Measurements from ENCODE around the gene PTBP1.
"Not testable (repeated sequence)": the region's sequence is repeated elsewhere in the genome, so short reads cannot be mapped to it uniquely, and the experiment has no call there.

Gene PTBP1

DNA sequence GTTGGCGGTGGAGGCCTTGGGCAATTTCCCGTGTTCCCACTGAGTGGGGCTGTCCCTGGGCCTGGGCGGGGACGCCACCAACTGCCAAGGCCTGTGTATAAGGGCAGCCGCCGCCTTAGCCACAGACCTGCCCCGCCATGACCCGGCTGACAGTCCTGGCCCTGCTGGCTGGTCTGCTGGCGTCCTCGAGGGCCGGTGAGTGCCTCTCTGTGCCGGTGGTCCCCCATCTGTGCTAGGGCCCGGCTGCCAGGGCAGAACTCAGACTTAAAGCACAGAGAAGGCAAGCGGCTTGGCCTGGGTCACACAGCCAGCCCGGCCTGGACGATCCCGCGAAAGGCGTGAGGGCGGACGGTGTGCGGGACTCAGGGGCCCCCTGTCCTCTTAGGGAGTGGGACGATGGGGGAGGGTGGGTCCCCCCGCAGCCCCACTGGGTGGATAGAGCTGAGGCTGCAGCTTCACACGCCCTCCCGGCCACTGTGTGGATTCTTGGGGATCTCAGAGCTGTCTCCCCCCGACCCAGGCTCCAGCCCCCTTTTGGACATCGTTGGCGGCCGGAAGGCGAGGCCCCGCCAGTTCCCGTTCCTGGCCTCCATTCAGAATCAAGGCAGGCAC is 30.6 kb downstream of the PTBP1 start, which contains the start of gene AZU1:
Gene AZU1 (plus strand): TSS at position 128 of the 612 bp plus-strand sequence. CDS start 10 bp downstream, at position 138.
- no peak for DNase-seq (ENCODE audit: low read depth in 3 of 3)

DNA sequence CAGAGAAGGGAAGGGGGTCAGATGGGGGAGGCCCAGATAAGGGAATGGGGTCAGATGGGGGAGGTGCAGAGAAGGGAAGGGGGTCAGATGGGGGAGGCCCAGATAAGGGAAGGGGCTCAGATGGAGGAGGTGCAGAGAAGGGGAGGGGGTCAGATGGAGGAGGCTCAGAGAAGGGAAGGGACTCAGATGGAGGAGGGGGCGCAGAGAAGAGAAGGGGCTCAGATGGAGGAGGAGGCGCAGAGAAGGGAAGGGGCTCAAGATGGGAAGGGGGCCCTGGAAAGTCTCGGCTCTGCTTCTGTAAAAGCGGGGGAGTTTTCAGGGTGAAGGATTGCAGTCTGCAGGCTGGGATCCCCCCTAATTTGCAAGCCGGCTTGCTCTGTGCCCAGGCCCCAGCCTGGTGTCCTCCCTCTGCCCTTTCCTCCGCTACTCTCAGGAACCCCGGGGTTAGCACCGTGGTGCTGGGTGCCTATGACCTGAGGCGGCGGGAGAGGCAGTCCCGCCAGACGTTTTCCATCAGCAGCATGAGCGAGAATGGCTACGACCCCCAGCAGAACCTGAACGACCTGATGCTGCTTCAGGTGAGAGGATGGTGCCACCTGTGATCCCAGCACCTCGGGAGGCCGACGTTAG is 32.0 kb downstream of the PTBP1 start:
- DNase-seq (ENCODE audit: low read depth in 3 of 3): no peak

DNA sequence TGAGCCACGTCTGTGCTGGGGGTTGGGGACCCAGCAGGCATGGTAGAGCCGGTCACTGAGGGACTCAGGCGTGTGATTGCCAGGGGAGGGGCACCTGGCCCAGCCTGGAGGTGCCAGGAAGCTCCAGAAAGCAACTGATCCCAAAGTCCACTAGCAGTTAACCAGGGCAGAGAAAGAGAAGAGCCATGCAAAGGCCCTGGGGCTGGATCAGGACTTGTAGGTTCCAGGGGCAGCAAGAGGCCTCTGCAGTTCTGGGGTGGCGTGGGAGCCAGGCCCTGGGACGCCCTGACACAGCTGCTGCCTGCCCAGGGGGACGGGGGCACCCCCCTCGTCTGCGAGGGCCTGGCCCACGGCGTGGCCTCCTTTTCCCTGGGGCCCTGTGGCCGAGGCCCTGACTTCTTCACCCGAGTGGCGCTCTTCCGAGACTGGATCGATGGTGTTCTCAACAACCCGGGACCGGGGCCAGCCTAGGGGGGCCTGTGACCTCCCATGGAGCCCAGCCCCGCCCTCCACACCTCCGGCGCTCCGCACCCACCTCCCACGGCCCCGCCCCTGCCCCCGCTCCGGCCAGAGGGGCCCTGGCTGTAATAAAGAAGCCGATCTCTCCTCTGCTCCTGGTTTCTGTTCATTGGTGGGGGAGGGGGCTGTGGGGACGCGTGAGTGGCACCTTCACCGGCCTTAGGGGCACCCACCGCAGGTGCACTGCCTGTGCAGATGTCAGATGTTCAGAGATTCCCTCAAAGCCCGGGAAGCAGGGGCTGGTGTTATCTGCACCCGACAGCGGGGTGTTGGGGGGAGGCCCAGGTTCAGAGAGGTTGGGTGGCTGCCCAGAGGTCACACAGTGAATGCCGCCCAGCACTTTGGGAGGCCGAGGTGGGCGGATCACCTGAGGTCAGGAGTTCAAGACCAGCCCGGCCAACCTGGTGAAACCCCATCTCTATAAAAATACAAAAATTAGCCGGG is 34.4 kb downstream of the PTBP1 start:
- no peak for DNase-seq (ENCODE audit: low read depth in 3 of 3)

DNA sequence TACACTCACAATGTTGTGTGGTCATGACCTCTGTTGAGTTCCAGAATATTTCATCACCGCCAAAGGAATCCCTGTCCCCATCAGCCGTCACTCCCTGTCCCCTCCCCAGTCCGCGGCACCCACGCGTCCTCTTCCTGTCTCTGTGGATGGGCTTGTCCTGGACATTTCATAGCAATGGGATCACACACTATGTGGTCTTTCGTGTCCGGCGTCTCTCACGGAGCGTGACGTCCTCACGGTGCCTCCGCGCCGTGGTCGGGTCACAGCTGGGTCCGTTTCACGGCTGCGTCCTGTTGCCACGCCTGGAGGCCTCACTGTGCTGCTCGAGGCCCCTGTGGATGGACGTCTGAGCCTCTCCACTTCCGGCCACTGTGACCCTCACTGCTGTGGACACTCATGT is 37.0 kb downstream of the PTBP1 start:
- no peak for DNase-seq (ENCODE audit: low read depth in 3 of 3)

DNA sequence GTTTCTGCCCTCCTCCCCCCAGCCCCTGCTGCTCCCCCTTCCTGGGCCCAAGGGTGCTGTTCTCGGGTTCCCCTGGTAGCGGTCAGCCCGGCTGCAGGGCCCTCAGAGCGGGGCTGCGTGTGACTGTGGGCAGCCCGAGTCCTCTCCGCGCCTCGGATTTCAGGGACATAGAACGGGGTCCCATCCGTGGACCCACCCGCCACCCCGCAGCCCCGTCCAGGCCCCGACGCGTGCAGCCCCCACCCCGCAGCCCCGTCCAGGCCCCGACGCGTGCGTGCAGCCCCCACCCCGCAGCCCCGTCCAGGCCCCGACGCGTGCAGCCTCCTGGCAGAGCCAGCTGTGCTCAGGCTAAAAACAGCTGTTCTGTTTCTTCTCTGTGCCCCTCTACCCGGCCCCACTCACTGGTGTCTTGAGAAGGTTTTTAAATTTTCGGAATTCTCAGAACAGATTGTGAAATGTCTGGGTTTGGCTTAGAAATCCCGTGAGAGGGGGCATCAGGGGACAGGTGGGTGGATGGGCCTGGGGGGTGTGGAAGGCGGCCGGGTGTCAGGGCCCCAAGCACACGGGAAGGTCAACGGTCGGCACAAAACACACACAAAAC is 38.1 kb downstream of the PTBP1 start:
- no peak for DNase-seq (ENCODE audit: low read depth in 3 of 3)

DNA sequence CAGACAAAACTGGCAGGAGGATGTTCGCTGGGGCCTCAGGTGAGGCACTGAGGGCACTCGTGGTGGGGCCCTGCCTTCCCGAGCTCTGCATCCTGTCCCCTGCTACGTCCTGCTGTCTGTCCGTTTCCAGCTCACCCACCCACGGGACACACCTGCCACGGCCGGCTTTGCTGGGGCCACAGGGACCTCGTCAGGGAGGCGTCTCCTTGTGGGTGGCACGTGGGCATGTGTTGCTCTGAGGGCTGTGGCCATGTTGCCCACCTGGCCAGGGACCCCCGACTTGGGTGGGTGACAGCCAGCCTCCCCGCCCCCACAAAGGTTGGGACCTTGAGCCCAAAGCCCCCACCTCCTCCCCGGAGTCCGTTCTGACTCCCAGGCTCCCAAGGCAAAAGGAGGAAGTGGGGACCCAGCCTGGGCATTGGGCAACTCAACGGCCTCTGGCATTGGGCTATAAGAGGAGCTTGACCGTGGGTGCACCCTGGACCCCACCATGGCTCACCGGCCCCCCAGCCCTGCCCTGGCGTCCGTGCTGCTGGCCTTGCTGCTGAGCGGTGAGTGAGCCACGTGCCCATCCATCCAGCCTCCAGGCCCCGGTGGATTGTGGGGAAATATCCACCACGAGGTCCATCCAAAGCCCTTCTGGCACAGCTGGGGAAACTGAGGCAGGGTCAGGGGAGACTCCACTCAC is 43.4 kb downstream of the PTBP1 start, which contains the start of gene PRTN3:
Gene PRTN3 (plus strand): TSS at position 481 of the 688 bp plus-strand sequence. CDS start 10 bp downstream, at position 491.
- DNase-seq (ENCODE audit: low read depth in 3 of 3): no peak

DNA sequence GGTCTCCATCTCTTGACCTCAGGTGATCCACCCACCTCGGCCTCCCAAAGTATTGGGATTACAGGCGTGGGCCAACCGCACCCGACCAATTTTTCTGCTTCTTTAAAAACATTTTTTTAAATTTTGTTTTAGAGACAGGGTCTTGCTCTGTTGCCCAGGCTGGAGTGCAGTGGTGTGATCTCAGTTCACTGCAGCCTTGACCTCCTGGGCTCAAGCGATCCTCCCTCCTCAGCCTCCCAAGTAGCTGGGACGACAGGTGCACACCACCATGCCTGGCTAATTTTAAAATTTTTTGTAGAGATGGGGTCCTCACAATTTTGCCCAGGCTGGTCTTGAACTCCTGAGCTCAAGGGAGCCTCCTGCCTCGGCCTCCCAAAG is 45.5 kb downstream of the PTBP1 start:
- DNase-seq (ENCODE audit: low read depth in 3 of 3): not testable (repeated sequence)

DNA sequence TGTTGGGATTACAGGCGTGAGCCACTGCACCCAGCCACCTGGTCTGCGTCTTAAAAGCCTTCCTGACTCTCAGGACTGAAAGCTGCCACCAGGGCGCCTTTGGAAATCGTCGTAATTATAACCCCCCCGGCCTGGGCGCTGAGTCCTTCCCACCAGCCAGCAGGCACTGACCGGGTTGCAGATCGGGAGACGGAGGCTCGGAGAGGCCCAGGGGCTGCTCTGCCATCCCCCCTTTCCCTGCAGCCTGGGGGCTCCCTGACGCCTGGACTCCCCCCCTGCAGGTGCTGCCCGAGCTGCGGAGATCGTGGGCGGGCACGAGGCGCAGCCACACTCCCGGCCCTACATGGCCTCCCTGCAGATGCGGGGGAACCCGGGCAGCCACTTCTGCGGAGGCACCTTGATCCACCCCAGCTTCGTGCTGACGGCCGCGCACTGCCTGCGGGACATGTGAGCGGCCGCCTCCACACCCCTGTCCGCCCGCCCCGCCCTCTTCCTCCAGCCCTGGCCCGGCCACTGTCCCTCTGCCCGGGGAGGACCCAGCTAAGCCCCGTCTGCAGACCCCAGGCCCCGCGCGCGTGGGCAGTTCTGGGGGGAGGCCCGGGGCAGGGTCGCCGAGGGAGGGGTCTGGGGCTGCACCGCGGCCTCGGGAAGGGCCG is 46.1 kb downstream of the PTBP1 start:
- no peak for DNase-seq (ENCODE audit: low read depth in 3 of 3)

DNA sequence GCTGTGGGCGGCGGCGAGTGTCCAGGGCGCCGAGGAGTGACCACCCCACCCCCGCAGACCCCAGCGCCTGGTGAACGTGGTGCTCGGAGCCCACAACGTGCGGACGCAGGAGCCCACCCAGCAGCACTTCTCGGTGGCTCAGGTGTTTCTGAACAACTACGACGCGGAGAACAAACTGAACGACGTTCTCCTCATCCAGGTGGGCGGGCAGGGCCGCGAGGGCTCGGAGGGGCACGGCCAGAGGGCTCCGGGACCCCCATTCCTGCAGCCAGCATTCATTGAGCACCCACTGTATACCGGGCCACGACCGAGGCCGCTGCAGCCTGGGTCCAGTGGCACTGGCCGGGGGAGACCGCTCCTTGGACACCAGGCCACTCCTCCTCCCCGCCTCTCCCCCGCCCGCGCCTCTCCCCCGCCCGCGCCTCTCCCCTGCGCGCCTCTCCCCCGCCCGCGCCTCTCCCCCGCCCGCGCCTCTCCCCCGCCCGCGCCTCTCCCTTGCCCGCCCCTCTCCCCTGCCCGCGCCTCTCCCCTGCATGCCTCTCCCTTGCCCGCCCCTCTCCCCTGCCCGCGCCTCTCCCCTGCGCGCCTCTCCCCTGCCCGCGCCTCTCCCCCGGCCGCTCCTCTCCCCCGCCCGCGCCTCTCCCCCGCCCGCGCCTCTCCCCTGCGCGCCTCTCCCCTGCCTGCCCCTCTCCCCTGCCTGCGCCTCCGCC is 46.7 kb downstream of the PTBP1 start:
- DNase-seq (ENCODE audit: low read depth in 3 of 3): no peak

DNA sequence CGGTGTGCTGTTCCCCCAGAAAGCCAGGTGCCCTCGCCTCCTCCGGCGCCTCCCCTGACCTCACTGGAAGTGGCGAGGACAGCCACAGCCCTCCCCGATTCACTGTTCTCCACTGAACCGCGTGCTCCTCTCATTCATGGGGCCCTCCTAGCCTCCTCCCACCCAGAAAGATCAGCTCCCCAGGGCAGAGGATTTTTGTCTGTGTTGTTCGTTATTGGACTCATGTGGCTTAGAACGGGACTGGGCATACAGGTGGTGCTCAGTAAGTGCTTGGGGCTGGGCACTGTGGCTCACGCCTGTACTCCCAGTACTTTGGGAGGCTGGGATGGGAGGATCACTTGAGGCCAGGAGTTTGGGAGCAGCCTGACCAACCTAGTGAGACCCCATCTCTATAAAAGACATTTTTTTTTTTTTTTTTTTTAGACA is 47.3 kb downstream of the PTBP1 start:
- DNase-seq (ENCODE audit: low read depth in 3 of 3): no peak

DNA sequence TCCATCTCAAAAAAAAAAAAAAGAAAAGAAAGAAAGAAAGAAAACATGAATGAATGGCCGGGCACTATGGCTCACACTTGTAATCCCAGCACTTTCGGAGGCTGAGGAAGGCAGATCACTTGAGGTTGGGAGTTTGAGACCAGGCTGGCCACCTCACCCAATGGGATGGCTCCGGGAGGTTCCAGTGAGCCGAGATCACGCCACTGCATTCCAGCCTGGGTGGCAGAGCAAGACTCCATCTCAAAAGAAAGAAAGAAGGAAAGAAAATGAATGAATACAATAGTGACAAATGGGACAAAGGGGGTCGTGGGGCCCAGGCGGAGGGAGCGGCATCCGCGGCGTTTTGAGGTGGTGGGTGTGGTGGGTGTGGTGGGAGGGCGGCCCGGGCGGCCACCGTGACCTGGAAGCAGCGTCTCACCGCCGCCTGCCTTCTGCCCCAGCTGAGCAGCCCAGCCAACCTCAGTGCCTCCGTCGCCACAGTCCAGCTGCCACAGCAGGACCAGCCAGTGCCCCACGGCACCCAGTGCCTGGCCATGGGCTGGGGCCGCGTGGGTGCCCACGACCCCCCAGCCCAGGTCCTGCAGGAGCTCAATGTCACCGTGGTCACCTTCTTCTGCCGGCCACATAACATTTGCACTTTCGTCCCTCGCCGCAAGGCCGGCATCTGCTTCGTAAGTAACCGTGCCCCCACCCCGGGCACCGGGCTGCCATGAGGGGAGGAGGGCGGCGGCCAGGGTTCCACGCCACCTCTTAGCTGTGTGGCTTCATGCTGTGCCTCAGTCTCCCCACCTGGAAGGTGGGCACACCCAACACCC is 48.7 kb downstream of the PTBP1 start:
- no peak for DNase-seq (ENCODE audit: low read depth in 3 of 3)

DNA sequence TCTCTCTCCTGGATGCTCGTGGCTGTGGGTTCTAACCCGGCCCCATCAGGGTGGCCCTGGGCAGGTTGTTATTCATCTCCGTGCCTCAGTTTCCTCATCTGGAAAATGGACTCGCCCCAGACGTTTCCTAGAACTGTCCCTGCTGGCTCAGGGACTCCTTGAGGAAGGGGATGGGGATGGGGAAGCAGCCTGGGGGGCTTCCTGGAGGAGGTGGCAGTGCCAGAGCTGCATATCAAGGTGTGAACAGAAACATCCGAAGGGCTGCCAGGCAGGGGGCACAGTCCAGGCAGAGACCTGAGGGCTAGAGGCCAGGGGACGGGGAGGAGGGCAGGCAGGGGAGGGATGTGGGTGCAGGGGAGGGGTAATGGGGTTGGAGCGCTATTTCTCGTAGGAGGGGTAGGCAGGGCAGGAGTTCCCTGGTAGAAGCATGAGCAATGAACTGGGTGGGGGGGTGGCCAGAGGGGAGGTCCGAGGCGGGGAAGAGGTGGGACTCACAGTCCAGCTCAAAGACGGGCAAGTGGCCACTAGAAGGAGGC is 51.2 kb downstream of the PTBP1 start:
- DNase-seq (ENCODE audit: low read depth in 3 of 3): no peak

DNA sequence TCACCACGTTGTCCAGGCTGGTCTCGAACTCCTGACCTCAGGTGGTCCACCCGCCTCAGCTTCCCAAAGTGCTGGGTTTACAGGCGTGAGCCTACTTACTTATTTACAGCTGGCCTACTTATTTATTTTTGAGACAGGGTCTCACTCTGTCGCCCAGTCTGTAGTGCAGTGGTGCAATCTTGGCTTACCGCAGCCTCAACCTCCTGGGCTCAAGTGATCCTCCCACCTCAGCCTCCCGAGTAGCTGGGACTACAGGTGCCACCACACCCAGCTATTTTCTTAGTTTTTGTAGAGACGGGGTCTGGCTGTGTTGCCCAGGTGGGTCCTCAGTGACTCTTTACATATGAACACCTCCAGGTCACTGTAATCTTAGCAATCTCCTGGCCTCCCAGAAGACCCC is 51.9 kb downstream of the PTBP1 start:
- not testable (repeated sequence) for DNase-seq (ENCODE audit: low read depth in 3 of 3)

DNA sequence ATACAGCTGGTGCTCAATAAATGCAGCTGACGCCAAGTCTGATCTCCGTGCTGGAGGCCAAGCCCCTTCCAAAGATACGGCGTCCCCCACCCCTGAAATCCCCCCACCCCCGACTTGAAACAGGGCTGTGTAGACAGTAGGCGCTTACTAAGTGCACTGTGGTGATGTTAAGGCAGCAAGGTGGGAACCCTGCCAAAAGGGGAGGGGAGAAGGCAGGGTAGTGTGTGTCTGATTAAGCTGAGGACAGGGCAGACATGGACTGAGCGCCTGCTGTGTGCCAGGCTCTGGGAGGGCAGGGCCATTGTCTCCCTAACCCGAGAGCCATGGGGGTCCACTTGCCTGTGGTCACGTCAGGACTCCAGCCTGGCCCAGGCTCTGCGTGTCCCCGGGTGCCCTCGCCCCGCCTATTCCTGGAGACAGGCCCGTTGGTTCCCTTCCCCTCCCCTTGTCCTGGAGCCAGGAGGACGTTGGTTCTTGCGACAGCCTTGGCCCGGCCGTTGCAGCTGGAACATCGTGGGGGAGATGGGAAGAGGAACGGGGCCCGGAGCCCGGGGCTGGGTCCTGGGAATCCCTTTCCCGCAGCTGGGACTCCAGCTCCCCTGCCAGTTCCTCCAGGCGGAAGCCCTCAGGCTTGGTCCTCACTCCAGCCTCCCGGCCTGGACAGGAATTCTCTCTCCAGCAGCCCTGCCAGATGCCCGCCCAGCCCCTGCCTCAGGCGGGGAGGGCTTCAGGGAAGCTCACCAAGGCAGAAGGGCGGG is 53.1 kb downstream of the PTBP1 start:
- no peak for DNase-seq (ENCODE audit: low read depth in 3 of 3)

DNA sequence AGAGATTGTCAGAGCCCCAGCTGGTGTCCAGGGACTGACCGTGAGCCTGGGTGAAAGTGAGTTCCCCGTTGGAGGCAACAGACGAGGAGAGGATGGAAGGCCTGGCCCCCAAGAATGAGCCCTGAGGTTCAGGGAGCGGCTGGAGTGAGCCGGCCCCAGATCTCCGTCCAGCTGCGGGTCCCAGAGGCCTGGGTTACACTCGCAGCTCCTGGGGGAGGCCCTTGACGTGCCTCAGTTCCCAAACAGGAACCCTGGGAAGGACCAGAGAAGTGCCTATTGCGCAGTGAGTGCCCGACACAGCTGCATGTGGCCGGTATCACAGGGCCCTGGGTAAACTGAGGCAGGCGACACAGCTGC is 53.7 kb downstream of the PTBP1 start:
- DNase-seq (ENCODE audit: low read depth in 3 of 3): no peak

DNA sequence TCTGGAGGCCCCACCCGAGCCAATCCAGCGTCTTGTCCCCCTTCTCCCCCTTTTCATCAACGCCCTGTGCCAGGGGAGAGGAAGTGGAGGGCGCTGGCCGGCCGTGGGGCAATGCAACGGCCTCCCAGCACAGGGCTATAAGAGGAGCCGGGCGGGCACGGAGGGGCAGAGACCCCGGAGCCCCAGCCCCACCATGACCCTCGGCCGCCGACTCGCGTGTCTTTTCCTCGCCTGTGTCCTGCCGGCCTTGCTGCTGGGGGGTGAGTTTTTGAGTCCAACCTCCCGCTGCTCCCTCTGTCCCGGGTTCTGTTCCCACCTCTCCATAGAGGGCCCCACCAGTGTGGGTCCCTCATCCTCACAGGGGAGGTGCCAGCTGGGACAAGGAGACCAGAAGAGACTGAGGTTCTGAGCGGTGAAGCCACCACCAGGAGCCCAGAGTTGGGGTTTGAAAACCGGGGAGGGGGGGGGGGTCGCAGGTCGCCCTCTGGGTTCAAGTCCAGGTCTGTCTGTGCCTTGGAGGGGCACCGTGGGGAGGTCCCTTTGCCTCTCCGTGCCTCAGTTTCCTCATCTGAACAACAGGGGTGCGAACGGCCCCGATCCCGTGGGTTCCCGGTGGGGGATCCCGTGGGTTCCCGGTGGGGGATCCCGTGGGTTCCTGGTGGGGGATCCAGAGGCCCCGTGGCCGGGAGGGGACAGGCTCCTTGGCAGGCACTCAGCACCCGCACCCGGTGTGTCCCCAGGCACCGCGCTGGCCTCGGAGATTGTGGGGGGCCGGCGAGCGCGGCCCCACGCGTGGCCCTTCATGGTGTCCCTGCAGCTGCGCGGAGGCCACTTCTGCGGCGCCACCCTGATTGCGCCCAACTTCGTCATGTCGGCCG is 55.1 kb downstream of the PTBP1 start, which contains the start of gene ELANE:
Gene ELANE (plus strand): TSS at position 168 of the 878 bp plus-strand sequence. CDS start 26 bp downstream, at position 194.
- no peak for DNase-seq (ENCODE audit: low read depth in 3 of 3)

DNA sequence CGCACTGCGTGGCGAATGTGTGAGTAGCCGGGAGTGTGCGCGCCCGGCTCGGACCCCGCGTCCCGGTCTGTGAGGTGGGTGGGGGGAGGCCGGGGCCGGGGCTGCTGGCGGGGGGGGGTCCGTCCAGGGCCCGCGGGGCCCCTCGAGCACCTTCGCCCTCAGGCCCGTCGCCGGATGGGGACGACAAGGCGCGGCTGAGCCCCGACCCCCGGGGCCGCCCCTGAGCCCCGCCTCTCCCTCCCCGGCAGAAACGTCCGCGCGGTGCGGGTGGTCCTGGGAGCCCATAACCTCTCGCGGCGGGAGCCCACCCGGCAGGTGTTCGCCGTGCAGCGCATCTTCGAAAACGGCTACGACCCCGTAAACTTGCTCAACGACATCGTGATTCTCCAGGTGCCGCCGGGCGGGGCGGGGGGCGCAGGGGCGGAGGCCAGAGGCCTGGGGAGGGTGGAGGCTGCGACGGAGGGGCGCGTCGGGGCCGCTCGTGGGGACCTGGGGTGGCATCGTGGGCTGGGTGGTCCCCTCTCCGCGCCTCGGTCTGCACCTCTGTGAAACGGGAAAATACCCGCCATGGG is 55.8 kb downstream of the PTBP1 start:
- DNase-seq (ENCODE audit: low read depth in 3 of 3): no peak

Measured in stimulated activated CD4-positive, alpha-beta T cell treated with anti-CD3 and anti-CD28 coated beads, TNF-alpha, amount 100 ng/mL, for 4 hours (primary cell).